HG03066 (cell line): Measurements from ENCODE around the gene ALDOB.

Experiments used
- ATAC-seq: cut with Tn5 transposase; IDR thresholded peaks from one replicate; pipeline ENCODE4 v1.9.1; 2021; ENCODE audit warnings: low read depth; ENCODE audit not compliant: unreplicated experiment

Gene ALDOB

GRCh38 chr9:101428909-101429308 is 6.7 kb downstream of the ALDOB start:
- ATAC-seq: no peak

- no peak for ATAC-seq
Observed at GRCh38 chr9:101427957-101428655, 7.5 kb downstream of the ALDOB start.

GRCh38 chr9:101427358-101427757 is 8.2 kb downstream of the ALDOB start:
- no peak for ATAC-seq

GRCh38 chr9:101421653-101422065 is 13.9 kb downstream of the ALDOB start:
- no peak for ATAC-seq

GRCh38 chr9:101419863-101420262 is 15.7 kb downstream of the ALDOB start:
- ATAC-seq: no peak

- no peak for ATAC-seq
Observed at GRCh38 chr9:101418518-101419430, 16.8 kb downstream of the ALDOB start.

- ATAC-seq: no peak
Observed at GRCh38 chr9:101417977-101418376, 17.6 kb downstream of the ALDOB start.

- ATAC-seq: no peak
Observed at GRCh38 chr9:101417389-101417788, 18.2 kb downstream of the ALDOB start.

GRCh38 chr9:101415578-101415977 is 20.0 kb downstream of the ALDOB start:
- no peak for ATAC-seq

GRCh38 chr9:101414839-101415238 is 20.7 kb downstream of the ALDOB start:
- no peak for ATAC-seq

GRCh38 chr9:101409079-101409477 is 26.5 kb downstream of the ALDOB start:
- no peak for ATAC-seq

GRCh38 chr9:101408374-101409078 is 27.0 kb downstream of the ALDOB start:
- no peak for ATAC-seq

GRCh38 chr9:101403516-101404285 is 31.9 kb downstream of the ALDOB start:
- ATAC-seq: no peak

GRCh38 chr9:101400120-101400519 is 35.5 kb downstream of the ALDOB start:
- ATAC-seq: no peak

GRCh38 chr9:101399643-101399970 is 36.0 kb downstream of the ALDOB start:
- ATAC-seq: no peak

GRCh38 chr9:101398930-101399642 is 36.5 kb downstream of the ALDOB start:
- peak; percentile 2 for ATAC-seq

GRCh38 chr9:101398068-101398929 is 37.3 kb downstream of the ALDOB start, which contains the start of the genes MRPL50 and ZNF189:
Gene MRPL50, minus strand, starts transcription at chr9:101398618. Its CDS starts 26 bp downstream, at chr9:101398592.
Gene ZNF189, plus strand, starts transcription at chr9:101398851. Its CDS starts 306 bp downstream, at chr9:101399157.
- peak; percentile 98 for ATAC-seq

GRCh38 chr9:101397746-101398067 is 37.9 kb downstream of the ALDOB start:
- no peak for ATAC-seq

- no peak for ATAC-seq
Observed at GRCh38 chr9:101394687-101395086, 40.9 kb downstream of the ALDOB start.
